SW480 (cell line): ENCODE results near the gene CPPED1.
"Not testable (repeated sequence)": the region's sequence is repeated elsewhere in the genome, so short reads cannot be mapped to it uniquely, and the experiment has no call there.

ENCODE experiments used
- DNase-seq: peaks from one replicate; pipeline ENCODE4 v3.0.0-alpha.2; 2016; ENCODE audit warnings: low spot score

Gene CPPED1

DNA sequence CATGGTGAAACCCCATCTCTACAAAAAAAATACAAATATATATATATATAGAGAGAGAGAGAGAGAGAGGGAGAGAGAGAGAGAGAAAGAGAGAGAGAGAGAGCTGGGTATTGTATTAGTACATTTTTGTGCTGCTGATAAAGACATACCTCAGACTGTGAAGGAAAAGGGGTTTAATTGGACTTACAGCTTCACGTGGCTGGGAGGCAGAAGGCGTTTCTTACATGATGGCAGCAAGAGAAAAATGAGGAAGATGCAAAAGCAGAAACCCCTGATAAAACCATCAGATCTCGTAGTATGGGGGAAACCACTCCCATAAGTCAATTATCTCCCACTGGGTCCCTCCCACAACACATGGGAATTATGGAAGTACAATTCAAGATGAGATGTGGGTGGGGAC, 37.5 kb downstream of the CPPED1 start:
- DNase-seq = not testable (repeated sequence)

DNA sequence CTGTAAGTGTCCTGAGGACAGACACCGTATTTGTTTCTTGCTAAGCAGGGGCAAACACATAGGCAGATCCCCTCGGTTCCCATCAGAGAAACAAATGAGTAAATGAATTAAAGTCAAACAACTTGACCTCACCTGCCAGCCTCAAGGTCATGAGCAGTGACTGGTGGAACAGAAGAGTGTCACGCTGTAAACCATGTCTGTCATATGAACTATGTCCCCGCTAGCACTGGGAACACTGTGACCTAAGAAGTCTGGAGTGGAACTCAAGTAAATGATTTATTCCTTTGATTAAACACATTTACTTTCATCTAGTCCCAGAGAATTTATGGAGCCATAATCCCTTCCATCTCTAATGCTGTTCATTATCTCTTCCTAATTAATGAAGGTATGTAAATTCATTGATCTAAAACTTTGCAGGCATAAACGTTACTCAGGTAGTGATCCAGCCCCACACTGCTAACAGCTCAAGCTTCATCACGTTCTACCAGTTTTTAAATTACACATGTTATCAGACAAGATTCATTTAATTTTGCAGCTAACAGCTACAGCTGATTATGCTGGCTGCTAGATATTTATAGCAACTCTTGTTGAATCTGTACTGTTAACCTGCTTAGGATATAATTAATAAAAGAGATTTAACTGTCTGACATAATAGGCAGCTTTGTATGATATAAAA, 38.7 kb downstream of the CPPED1 start:
- DNase-seq = no peak

DNA sequence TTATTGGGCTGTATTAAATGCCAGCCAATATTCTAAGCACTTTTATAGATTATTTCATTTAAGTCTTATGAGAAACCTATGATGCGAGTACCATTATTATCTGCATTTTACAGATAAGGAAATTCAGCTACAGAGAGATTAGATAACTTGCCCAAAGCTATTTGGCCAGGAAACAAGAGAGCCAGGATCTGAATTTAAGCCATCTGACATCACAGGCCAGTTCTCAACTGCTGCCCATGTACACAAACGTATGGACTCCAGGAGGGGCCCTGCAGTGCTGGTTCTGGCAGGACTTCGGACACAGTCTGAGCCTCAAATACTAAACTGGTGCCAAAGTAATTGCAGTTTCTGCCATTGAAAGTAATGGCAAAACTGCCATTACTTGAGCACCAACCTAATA, 40.2 kb downstream of the CPPED1 start:
- DNase-seq = no peak

DNA sequence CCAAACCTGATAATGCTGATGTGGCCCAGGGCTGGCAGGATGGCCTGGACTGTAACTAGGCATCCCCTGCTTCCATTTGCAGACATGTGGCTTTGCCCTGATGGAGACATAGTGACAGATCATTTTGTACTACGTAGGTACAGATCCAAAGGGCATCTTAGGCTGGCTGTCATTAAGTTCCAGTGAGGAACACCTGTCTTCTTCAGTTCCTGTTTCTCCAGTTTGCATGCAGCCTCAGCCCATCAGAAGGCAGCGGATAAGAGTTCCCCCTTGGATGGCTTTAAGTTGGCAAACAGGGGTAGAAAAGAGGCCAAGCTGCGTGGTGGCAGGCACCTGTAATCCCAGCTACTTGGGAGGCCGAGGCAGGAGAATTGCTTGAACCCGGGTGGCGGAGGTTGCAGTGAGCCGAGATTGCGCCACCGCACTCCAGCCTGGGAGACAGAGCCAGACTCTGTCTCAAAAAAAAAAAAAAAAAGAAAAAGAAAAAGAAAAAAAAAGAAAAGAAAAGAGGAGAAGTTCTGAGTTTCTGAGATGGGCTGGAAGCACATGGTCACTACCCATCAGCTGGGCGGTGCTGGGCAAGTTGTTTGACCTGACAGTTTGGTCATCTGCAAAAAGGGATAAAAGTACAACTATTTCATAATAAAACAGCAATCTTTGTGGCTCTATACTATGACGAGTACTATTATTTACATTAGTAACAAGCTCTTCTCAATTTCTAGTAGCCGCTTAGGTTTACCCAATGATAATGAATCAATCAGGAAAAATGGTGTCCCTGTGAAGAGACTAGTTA, 42.7 kb downstream of the CPPED1 start:
- DNase-seq = no peak

DNA sequence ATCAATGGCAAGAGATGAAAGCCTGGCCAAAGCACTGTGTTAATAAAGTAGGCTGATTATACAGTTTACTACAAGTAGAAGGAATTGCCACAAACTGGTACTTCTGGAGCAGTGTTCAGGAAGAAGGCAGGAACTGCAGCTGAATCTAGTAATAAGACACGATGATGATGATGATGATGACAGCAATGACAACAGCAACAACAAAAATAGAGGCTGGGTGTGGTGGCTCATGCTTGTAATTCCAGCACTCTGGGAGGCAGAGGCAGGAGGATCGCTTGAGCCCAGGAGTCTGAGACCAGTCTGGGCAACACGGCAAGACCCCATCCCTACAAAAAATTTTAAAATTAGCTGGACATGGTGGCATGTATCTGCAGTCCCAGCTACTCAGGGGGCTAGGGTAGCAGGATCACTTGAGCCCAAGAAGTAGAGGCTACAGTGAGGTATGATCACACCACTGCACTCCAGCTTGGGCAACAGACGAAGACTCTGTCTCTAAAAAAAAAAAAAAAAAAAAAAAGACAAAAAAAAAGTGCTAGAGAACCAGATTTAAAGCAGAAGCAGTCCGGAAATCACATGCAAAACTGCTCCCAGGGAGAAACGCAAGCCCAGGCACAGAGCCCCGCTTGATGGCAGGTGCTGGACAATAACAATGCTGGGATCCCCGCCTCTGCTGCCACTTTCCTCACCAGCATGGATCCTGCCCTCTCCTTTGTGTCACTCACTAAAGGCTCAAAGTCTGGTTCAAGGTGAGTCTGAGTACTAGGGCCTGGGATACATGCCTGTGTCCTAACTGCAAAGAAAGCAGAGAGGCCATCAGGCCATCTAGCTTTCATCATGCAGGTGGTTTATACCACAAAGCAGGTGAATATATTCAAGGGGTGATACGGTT, 44.8 kb downstream of the CPPED1 start:
- DNase-seq = no peak

DNA sequence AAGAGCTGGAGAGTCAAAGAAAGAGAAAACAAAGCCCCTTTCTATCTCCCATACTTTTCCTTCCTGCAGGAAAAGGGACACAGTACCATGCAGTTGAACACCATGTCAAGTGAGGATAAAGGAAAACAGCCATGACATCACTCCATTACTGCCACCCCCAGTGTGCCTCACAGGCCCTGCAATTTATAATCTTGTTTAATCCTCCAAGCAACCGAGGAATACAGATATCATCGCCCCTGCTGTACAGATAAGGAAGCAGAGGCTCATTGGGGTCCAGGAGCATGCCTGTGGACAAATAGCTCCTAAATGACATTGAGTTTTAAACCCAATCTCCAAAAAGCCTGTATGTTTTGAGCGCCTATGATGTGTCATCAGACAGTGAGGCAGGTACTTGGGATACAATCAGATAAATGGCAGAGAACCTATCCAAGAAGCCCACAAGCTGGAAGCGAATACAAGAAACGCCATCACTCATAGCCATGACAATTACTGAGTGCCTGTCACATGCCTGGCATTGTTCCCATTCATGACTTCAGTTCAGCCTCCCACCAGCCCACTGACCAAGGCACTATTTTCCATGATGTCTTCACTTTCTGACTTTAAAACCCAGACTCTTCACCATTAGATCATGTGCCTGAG, 45.5 kb downstream of the CPPED1 start:
- no peak for DNase-seq

DNA sequence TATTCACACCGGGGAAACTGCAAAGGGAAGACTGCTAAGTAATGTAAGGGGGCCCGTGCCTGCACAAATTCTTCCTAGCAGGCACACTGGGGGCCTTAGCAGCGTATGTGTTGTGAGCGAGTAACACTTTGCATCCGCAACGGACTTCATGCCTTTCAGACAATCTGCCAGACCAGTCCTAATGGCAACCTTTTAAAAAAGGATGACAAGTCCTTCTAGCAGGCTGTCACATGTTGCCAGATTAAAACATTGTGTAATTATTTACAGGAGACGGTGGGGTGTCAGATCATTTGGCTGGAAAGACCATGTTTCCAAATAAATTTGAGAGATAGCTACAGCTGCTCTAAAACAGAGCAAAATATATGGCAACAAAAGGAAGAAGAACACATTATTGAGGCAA, 46.1 kb downstream of the CPPED1 start:
- no peak for DNase-seq

DNA sequence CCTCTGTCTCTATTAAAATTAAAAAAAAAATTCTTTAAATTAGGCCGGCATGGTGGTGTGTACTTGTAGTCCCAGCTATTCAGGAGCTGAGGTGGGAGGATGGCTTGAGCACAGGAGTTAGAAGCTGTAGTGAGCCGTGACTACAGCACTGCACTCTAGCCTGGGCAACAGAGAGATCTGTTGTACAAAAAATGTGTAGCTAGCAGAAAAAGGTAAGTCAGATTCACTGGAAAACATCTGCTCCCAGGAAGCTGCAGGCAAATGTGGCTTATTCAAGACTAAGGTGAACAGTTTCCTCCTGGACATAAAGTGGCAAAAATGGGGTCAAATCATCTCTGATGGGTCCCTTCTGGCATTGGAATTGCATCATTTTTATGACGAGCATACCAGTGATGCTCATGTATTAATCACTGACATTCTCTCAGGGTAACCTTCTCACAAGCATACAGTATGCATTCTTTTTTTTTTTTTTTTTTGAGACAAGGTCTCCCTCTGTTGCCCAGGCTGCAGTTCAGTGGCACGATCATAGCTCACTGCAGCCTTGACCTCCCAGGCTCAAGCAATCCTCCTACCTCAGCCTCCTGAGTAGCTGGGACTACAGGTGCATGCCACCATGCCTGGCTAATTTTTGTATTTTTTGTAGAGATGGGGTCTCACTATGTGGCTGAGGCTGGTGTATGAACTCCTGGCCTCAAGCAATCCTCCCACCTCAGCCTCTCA, 48.7 kb downstream of the CPPED1 start:
- DNase-seq = no peak

DNA sequence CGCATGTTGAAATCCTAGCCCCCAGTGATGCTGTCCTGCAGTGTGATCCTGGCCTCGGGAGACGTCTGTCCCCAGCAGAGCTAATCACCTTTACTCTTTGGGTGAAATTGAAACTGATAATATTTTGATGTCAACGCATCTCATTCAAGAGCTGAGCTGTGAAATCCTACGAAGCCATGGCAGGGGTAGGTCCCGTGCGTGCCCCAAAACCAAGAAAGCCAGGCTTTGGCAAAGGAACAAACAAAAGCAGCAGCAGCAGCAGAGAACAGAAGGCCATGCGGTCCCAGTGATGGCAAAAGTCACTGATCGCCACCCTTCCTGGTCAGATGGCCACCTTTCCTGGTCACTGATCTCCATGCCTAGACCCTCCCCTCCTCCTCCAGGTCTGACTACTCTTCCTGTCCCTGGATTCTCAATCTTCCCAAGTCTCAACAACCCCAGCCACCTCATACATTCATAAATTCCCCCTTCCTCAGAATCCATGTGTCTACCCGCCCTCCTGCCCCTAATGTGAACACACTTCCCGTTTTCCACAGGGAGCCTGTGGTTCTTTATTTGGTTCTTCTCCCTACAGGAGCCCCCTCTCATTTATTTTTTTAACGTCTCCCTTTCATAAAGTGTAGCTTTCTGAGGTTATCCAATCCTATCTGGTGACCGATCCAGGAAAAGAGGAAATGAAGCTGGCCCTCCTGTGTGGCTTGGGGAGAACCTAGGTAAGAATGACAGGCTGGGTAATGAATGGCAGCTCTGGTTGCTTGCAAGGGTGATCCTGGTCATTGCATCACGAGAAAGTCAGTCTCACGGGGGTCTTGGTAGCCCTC, 50.3 kb downstream of the CPPED1 start:
- no peak for DNase-seq

DNA sequence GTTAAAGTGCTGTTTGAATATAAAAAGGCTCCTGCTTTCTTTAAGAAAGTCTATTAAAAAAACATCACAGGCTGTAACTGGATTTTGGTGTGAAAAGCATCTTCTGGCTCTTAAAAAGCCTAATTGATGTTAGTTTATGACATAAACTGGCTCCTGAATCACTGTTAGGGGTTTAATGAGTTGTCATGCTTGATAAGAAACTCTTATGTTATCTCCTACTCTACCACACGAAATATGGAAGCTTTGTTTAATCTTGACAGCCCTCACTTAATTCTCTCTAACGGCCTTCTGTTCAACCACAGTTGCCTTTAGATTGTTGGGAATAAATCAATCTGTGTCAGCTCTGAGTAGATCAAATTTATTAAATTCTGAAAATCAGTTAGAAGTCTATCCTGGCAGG, 51.5 kb downstream of the CPPED1 start:
- no peak for DNase-seq

DNA sequence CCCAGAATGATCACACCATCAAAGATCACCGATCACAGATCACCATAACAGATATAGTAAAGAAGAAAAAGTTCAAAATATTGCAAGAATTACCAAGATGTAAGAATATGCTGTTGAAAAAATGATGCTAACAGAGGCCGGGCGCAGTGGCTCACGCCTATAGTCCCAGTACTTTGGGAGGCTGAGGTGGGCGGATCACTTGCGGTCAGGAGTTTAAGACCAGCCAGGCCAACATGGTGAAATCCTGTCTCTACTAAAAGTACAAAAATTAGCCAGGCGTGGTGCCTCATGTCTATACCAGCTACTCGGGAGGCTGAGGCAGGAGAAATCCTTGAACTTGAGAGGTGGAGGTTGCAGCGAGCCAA, 53.2 kb downstream of the CPPED1 start:
- no peak for DNase-seq

DNA sequence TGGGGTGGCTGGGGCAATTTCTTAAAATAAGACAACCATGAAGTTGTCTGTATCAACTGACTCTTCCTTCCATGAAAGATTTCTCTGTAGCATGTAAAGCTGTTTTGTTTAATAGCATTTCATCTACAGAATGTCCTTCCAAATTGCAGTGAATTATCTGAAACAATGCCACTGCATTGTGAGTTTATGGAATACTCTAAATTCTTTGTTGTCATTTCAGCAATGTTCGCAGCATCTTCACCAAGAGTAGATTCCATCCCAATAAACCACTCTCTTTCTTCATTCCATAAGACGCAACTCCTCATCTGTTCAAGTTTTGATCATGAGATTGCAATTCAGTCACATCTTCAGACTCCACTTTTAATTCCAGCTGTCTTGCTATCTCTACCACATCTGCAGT, 54.6 kb downstream of the CPPED1 start:
- DNase-seq = no peak

DNA sequence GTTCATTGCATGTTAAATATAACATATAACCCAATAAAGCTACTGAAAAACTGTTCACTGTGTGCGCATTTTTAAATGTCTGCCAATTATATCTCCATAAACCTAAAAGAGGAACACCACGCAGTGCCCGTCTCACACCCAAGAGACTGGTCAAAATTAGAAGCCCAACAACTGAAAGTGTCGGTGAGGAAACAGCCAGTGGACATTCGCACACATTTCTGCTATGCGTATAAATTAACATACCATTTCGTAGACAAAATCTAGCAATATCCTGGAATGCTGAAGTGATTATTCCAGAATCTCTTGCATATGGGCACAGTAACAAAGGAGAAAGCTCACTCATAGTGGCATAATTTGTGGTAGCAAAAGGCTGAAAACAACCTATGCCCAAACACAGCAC, 55.9 kb downstream of the CPPED1 start:
- DNase-seq = no peak

DNA sequence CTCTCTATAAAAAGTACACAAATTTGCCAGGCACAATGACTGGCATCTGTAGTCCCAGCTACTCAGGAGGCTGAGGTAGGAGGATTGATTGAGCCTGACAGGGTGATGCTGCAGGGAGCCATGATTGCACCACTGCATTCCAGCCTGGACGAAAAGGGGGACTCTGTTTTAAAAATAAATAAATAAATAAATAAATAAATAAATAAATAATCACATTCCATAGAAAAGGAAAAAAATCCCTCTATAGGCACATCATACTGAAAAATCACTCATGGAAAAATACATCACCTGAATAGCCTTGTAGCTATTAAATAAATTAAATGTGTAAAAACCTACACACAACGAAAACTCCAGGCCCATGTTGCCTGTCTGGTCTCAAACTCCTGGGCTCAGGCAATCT, 56.4 kb downstream of the CPPED1 start:
- no peak for DNase-seq

DNA sequence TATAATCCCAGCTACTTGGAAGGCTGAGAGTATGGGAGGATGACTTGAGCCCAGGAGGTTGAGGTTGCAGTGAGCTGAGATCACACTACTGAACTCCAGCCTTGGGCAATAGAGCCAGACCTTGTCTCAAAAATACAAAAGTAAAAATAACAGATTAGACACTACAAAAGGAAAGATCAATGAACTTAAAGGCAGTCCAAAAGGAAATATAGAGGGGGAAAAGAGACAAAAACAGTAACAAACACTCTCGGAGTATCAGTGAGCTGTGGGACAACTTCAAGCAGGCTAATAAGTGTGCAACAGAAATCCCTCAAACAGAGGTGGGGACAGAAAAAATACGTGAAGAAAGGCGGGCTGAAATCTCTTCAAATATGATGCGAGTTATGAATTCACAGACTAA, 58.8 kb downstream of the CPPED1 start:
- no peak for DNase-seq

DNA sequence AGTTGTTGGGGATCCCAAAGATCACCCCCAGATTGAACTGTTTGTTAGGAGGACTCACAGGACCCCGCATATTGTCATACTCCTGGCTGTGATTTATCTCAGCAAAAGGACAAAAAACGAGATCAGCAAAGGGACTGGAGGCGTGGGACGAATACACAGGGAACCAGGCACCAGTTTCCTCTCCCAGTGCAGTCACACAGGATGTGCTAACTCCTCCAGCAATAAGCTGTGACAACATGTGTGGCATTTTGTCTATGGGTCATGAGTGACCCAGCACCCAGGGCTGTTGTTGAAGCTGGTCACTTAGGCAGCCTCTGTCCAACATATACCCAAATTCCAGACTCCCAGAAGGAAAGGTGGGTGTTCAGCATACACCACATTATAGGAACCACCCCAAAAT, 60.9 kb downstream of the CPPED1 start:
- DNase-seq = no peak

DNA sequence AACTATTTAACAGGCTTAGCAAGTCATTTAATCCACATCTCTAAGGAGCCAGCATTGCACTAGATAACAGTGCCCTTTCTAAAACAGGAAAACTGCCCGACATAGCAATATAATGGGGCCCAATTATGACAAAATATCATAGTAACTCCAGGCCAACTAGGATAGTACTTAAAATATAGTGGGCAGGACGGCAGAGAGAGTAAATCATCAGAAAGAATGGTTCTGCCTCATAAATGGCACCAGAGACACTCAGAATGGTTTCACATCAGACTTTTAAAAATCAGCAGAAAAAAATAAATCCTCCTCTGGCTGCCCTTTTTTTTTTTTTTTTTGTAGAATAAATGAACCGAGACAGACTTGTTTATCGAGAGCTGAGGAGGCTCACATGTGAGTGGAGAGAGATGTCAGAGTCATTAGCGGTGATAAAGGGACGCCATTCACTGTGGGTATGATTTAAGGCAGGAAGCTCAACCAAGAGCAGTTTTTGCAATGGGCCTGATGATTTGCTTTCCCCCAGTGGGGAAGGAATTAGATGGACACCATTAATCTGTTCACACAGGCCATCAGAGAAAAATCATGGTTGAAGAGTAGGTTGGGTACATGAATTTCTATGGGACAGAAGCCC, 62.6 kb downstream of the CPPED1 start:
- DNase-seq = no peak

DNA sequence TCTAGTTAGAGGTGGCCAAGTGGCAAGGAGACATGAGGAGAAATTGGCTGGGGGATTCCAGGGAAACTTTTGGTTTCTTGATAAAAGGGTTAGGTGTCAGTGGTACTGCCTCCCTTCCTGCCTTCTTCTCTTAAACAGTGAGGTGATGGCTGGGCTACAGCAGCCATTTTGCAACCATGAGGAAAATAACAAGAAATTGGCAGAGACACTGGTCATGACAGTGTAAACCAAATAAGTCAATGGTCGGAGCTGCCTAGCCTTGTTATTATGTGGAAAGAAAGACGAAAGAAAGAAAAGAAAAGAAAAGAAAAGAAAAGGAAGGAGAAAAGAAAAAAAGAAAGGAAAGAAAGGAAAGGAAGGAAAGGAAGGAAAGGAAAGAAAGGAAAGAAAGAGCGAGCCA, 63.9 kb downstream of the CPPED1 start:
- no peak for DNase-seq

DNA sequence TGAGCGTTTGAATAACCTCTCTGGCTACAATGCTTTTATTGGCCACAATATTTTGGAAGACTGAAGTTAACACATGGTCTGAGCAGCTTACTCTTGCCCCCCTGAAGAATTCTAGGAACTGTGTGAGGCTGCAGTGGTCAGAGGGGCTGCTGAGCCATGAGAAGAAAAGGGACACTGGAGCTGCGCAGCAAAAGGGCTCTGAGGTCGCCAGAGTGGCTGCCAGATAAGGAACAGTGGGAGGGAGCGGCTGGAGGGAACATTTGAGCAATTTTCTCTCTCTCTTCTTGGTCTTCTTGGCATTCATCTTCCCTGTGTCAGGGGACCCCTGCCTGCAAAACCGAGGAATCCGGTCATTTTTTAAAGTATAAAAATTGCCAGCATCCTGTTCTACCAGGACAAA, 66.1 kb downstream of the CPPED1 start:
- no peak for DNase-seq

DNA sequence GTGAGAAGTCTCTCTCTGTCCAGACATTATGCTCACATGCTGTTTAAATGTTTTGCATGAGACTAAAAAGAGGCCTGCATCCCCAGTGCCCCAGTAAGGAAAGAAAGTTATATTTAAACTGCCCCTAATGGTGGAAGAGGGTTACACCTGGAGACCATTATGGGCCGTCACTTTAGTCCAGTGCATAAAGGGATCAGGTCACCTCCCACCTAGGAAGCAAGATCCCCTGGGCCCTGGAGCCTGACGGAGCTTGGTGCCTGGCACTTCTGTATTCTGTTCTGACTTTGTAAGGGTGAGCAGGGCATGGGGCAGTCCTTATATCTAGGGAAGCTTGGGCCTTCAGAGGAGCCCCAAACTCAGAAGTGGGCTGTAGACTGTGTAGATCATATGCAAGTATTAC, 67.9 kb downstream of the CPPED1 start:
- no peak for DNase-seq
